Gastrocnemius medialis (tissue), 4 donors: ENCODE measurements around the gene SPAG5. TPM values are rescaled to one million over a fixed set of nuclear protein-coding genes. Genes with fewer than 3 reads are reported as not detected.

Experiments
- ATAC-seq, 2 donors: fragments of 150-250 bp; one replicate each; pipeline ENCODE4 v1.9.1; 2016
- DNase-seq, 2 donors: peaks; one replicate each; pipeline ENCODE4 v3.0.0-alpha.2; 2019
- H3K27ac ChIP-seq, 4 donors: fragments of 200-600 bp; sonication (generic); 1 replicate in 1 of 4; 2 replicates in 3 of 4; pipeline ENCODE4 v1.5.1; 2016 to 2018; ENCODE audit warnings: mild to moderate bottlenecking in 2 of 4, moderate library complexity in 1 of 4
- H3K27me3 ChIP-seq, 3 donors: fragments of 200-600 bp; sonication (generic) in 2 of 3; 1 replicate in 1 of 3; 2 replicates in 2 of 3; pipeline versions ENCODE4 v1.5.1 to v1.6.0; 2016 to 2019; ENCODE audit warnings: mild to moderate bottlenecking in 1 of 3, moderate library complexity in 1 of 3
- H3K36me3 ChIP-seq, 2 donors: fragments of 200-600 bp; sonication (generic) in 1 of 2; one replicate each; pipeline ENCODE4 v1.5.1; 2017 to 2018
- H3K4me1 ChIP-seq, 2 donors: fragments of 200-600 bp; sonication (generic) in 1 of 2; one replicate each; pipeline ENCODE4 v1.5.1; 2016 to 2017; ENCODE audit warnings: mild to moderate bottlenecking in 2 of 2
- H3K4me3 ChIP-seq, 4 donors: fragments of 200-600 bp; sonication (generic) in 3 of 4; 1 replicate in 1 of 4; 2 replicates in 3 of 4; pipeline ENCODE4 v1.5.1; 2016 to 2019; ENCODE audit warnings: mild to moderate bottlenecking in 2 of 4
- H3K9me3 ChIP-seq, 3 donors: fragments of 200-600 bp; sonication (generic) in 2 of 3; 1 replicate in 1 of 3; 2 replicates in 2 of 3; pipeline ENCODE4 v1.5.1; 2016 to 2019
- CTCF ChIP-seq, 5 experiments: fragments of 450-650 bp in 3 of 5; fragments of 200-600 bp in 2 of 5; sonication (generic) in 2 of 5; IDR thresholded peaks in 4 of 5; conservative IDR thresholded peaks in 1 of 5; 1 replicate in 4 of 5; 2 replicates in 1 of 5; pipeline ENCODE4 v1.5.1; 2016 to 2019; ENCODE audit warnings: antibody characterized with exemption in 5 of 5, mild to moderate bottlenecking in 3 of 5, moderate library complexity in 3 of 5
- POLR2A ChIP-seq, 2 donors: fragments of 450-650 bp; IDR thresholded peaks; one replicate each; pipeline ENCODE4 v1.6.1; 2017; ENCODE audit warnings: antibody characterized with exemption in 2 of 2, mild to moderate bottlenecking in 2 of 2, moderate library complexity in 2 of 2
- in situ Hi-C, 4 donors: fragments of 200-750 bp; cut with MboI; loops; one replicate each; pipeline versions ENCODE4 v1.15.0 to v1.8.0; 2017; ENCODE audit warnings: low sequenced_read_pairs in 4 of 4
- intact Hi-C: fragments of 100-400 bp; cut with DNase I; formaldehyde crosslinking; loops from one replicate; pipeline ENCODE4 v1.15.1; 2023; ENCODE audit warnings: low total_unique reads
- total RNA-seq, 4 donors: library from RNA; depleted of rRNA; stranded (reverse); fragments of >200 nt; gene quantifications; one replicate each; pipeline versions ENCODE4 v1.1.0 to v1.2.3, GENCODE V29; 2016

SPAG5 gene
- total RNA-seq, 4 donors from 2014 or later = 0.41 to 1.5 (median 0.96) TPM

- no peak for TF ChIP-seq POLR2A (IDR thresholded peaks at IDR 0.05)
- TF ChIP-seq CTCF (IDR thresholded peaks at IDR 0.05 in 4 of 5, conservative IDR thresholded peaks at IDR 0.05 in 1 of 5) = no peak
- peak in 1 of 2 donors; percentile 42 for ATAC-seq
- Histone ChIP-seq H3K36me3 (peaks cover 0 to 77% of the 10 kb centered on the region in 2 donors), H3K9me3 (no peaks in the 10 kb centered on the region), H3K4me3 (no peak overlapping the region), H3K27ac (peak overlapping the region in 3 of 4 donors; percentile 44 to 84 (median 73)), H3K4me1 (peaks cover 0 to 18% of the 10 kb centered on the region in 2 donors), H3K27me3 (no peaks in the 10 kb centered on the region)
- in situ Hi-C loops (no loop called here), intact Hi-C loops (no loop called here)
- DNase-seq = no peak
Measured at GRCh38 chr17:28624148-28624547, 25.3 kb upstream of the SPAG5 start.

- Histone ChIP-seq H3K4me3 (no peak overlapping the region), H3K4me1 (peaks cover 0 to 18% of the 10 kb centered on the region in 2 donors), H3K9me3 (no peaks in the 10 kb centered on the region), H3K27ac (peak overlapping the region in 3 of 4 donors; percentile 44 to 84 (median 73)), H3K27me3 (no peaks in the 10 kb centered on the region), H3K36me3 (peaks cover 0 to 77% of the 10 kb centered on the region in 2 donors)
- in situ Hi-C loops (no loop called here), intact Hi-C loops (no loop called here)
- ATAC-seq = peak; percentile 88 to 91
- no peak for TF ChIP-seq POLR2A (IDR thresholded peaks at IDR 0.05)
- TF ChIP-seq CTCF (IDR thresholded peaks at IDR 0.05 in 4 of 5, conservative IDR thresholded peaks at IDR 0.05 in 1 of 5) = no peak
- DNase-seq = peak; percentile 19 to 70
Measured at GRCh38 chr17:28623696-28624095, 24.9 kb upstream of the SPAG5 start.

- peaks cover 0 to 77% of the 10 kb centered on the region in 2 donors for H3K36me3 ChIP-seq
- H3K27ac ChIP-seq = peak overlapping the region in 1 of 4 donors; percentile 84
- intact Hi-C loops (no loop called here), in situ Hi-C loops (no loop called here)
- ATAC-seq (no peak), DNase-seq (no peak)
- TF ChIP-seq CTCF (IDR thresholded peaks at IDR 0.05 in 4 of 5, conservative IDR thresholded peaks at IDR 0.05 in 1 of 5) (no peak), POLR2A (IDR thresholded peaks at IDR 0.05) (no peak)
- no peaks in the 10 kb centered on the region for H3K9me3 ChIP-seq
- peaks cover 0 to 18% of the 10 kb centered on the region in 2 donors for H3K4me1 ChIP-seq
- H3K4me3 ChIP-seq = no peak overlapping the region
- no peaks in the 10 kb centered on the region for H3K27me3 ChIP-seq
Measured at GRCh38 chr17:28622186-28622585, 23.4 kb upstream of the SPAG5 start.

- Histone ChIP-seq H3K36me3 (peaks cover 0 to 94% of the 10 kb centered on the region in 2 donors), H3K4me3 (no peak overlapping the region), H3K4me1 (peaks cover 0 to 18% of the 10 kb centered on the region in 2 donors), H3K9me3 (no peaks in the 10 kb centered on the region), H3K27ac (no peak overlapping the region), H3K27me3 (no peaks in the 10 kb centered on the region)
- intact Hi-C loops = no loop called here
- DNase-seq = no peak
- in situ Hi-C loops = no loop called here
- no peak for ATAC-seq
- TF ChIP-seq POLR2A (IDR thresholded peaks at IDR 0.05) (no peak), CTCF (IDR thresholded peaks at IDR 0.05 in 4 of 5, conservative IDR thresholded peaks at IDR 0.05 in 1 of 5) (no peak)
Measured at GRCh38 chr17:28620010-28620409, 21.2 kb upstream of the SPAG5 start.

GRCh38 chr17:28618464-28618863, 19.6 kb upstream of the SPAG5 start:
- H3K9me3 ChIP-seq = no peaks in the 10 kb centered on the region
- DNase-seq = no peak
- no peak for TF ChIP-seq CTCF (IDR thresholded peaks at IDR 0.05 in 4 of 5, conservative IDR thresholded peaks at IDR 0.05 in 1 of 5)
- intact Hi-C loops = loop anchor here (10.0 kb wide), 1 partner anchor 384 kb away; no protein-coding TSS in a partner anchor
- H3K36me3 ChIP-seq = peaks cover 0 to 100% of the 10 kb centered on the region in 2 donors
- peaks cover 0 to 5% of the 10 kb centered on the region in 2 donors for H3K4me1 ChIP-seq
- H3K27ac ChIP-seq = no peak overlapping the region
- no peaks in the 10 kb centered on the region for H3K27me3 ChIP-seq
- no peak for ATAC-seq
- H3K4me3 ChIP-seq = no peak overlapping the region
- in situ Hi-C loops = loop anchor here in 1 of 4 donors (10.0 kb wide), 1 partner anchor 124 kb away; no protein-coding TSS in a partner anchor
